Subcutaneous adipose tissue (tissue), 4 donors: ENCODE data around the gene OCIAD1. TPM values are rescaled to one million over a fixed set of nuclear protein-coding genes. Genes with fewer than 3 reads are reported as not detected.

Experiments used
- CTCF ChIP-seq: fragments of 450-650 bp; IDR thresholded peaks from one replicate; pipeline ENCODE4 v1.5.1; 2016; ENCODE audit warnings: low read depth, mild to moderate bottlenecking, control low read depth, antibody characterized with exemption, moderate library complexity
- total RNA-seq, 4 donors: library from RNA; depleted of rRNA; stranded (reverse); fragments of >200 nt; gene quantifications; one replicate each; pipeline ENCODE4 v1.1.0, GENCODE V29; 2016

Gene OCIAD1
- total RNA-seq: 100 to 1,000 TPM in 1 of 4 donors, 10 to 100 TPM in 3; 86.3 to 122 (median 91.1) TPM

- TF ChIP-seq CTCF: no peak
Observed at GRCh38 chr4:48830706-48831531, at the start of gene OCIAD1. Gene OCIAD1 (plus strand): TSS chr4:48831088. CDS start chr4:48832625, 1,537 bp downstream.

GRCh38 chr4:48781968-48782367 is 48.9 kb upstream of the OCIAD1 start:
- TF ChIP-seq CTCF: no peak

- no peak for TF ChIP-seq CTCF
Observed at GRCh38 chr4:48785302-48785701, 45.6 kb upstream of the OCIAD1 start.

- no peak for TF ChIP-seq CTCF
Observed at GRCh38 chr4:48786549-48786948, 44.3 kb upstream of the OCIAD1 start.

- no peak for TF ChIP-seq CTCF
Observed at GRCh38 chr4:48787056-48787455, 43.8 kb upstream of the OCIAD1 start.

GRCh38 chr4:48790561-48790960 is 40.3 kb upstream of the OCIAD1 start:
- TF ChIP-seq CTCF: no peak

GRCh38 chr4:48791313-48791712 is 39.6 kb upstream of the OCIAD1 start:
- TF ChIP-seq CTCF: no peak
